ENCODE data around the gene PHF21B.

- TF ChIP-seq, protein P1, sequence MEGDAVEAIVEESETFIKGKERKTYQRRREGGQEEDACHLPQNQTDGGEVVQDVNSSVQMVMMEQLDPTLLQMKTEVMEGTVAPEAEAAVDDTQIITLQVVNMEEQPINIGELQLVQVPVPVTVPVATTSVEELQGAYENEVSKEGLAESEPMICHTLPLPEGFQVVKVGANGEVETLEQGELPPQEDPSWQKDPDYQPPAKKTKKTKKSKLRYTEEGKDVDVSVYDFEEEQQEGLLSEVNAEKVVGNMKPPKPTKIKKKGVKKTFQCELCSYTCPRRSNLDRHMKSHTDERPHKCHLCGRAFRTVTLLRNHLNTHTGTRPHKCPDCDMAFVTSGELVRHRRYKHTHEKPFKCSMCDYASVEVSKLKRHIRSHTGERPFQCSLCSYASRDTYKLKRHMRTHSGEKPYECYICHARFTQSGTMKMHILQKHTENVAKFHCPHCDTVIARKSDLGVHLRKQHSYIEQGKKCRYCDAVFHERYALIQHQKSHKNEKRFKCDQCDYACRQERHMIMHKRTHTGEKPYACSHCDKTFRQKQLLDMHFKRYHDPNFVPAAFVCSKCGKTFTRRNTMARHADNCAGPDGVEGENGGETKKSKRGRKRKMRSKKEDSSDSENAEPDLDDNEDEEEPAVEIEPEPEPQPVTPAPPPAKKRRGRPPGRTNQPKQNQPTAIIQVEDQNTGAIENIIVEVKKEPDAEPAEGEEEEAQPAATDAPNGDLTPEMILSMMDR (IDR thresholded peaks at IDR 0.05) = no peak
- no peak for TF ChIP-seq ZFX (IDR thresholded peaks at IDR 0.05; ENCODE audit: borderline replicate concordance)
Observed at GRCh38 chr22:44983878-44984482, 25.8 kb downstream of the PHF21B start.
